ENCODE data around the gene P2RX3. TPM values are rescaled to one million over a fixed set of nuclear protein-coding genes. Genes with fewer than 3 reads are reported as not detected.

Gene P2RX3
- total RNA-seq, 1 donor from 2014 or later, result 0.48 TPM

GRCh38 chr11:57341250-57341808 is 3.2 kb downstream of the P2RX3 start:
- intact Hi-C loops (cut with DNase I), result loop anchor here (10.0 kb wide), 2 partner anchors 113 to 1173 kb away; no protein-coding TSS in a partner anchor
- no peak for DNase-seq (ENCODE audit: low spot score)

- no peak for DNase-seq (ENCODE audit: low spot score)
- intact Hi-C loops (cut with DNase I), result loop anchor here (10.0 kb wide), 2 partner anchors 112 to 1172 kb away; no protein-coding TSS in a partner anchor
Measured at GRCh38 chr11:57342702-57343101, 4.5 kb downstream of the P2RX3 start.

GRCh38 chr11:57343825-57344224 is 5.7 kb downstream of the P2RX3 start:
- intact Hi-C loops (cut with DNase I), result loop anchor here (10.0 kb wide), 2 partner anchors 111 to 1171 kb away; no protein-coding TSS in a partner anchor
- no peak for DNase-seq (ENCODE audit: low spot score)

- intact Hi-C loops (cut with DNase I), result loop anchor here (5.0 to 10.0 kb wide), 5 partner anchors 82 to 1170 kb away; partner anchors contain the start of genes SLC43A3 and YPEL4
Measured at GRCh38 chr11:57344826-57345225, 6.7 kb downstream of the P2RX3 start.

GRCh38 chr11:57345555-57346211 is 7.5 kb downstream of the P2RX3 start:
- no peak for DNase-seq (ENCODE audit: low spot score)
- intact Hi-C loops (cut with DNase I), result loop anchor here (2.0 to 10.0 kb wide), 6 partner anchors 82 to 1169 kb away; partner anchors contain the start of genes SLC43A3 and YPEL4

More at GRCh38 chr11:57344826-57345225, 6.7 kb downstream of the P2RX3 start:
- DNase-seq (ENCODE audit: low spot score), result no peak

GRCh38 chr11:57347336-57347735 is 9.2 kb downstream of the P2RX3 start:
- intact Hi-C loops (cut with DNase I), result loop anchor here (2.0 to 10.0 kb wide), 6 partner anchors 80 to 1167 kb away; partner anchors contain the start of genes SLC43A3 and YPEL4
- DNase-seq (ENCODE audit: low spot score), result no peak

GRCh38 chr11:57348052-57348451 is 9.9 kb downstream of the P2RX3 start:
- intact Hi-C loops (cut with DNase I), result loop anchor here (5.0 to 10.0 kb wide), 5 partner anchors 79 to 1167 kb away; partner anchors contain the start of genes SLC43A3 and YPEL4

GRCh38 chr11:57348636-57349313 is 10.6 kb downstream of the P2RX3 start:
- intact Hi-C loops (cut with DNase I), result loop anchor here (5.0 to 10.0 kb wide), 5 partner anchors 79 to 1166 kb away; partner anchors contain the start of genes SLC43A3 and YPEL4
- DNase-seq (ENCODE audit: low spot score), result no peak

More at GRCh38 chr11:57348052-57348451, 9.9 kb downstream of the P2RX3 start:
- DNase-seq (ENCODE audit: low spot score), result no peak

GRCh38 chr11:57349491-57350274 is 11.5 kb downstream of the P2RX3 start:
- DNase-seq (ENCODE audit: low spot score), result peak; percentile 90
- intact Hi-C loops (cut with DNase I), result loop anchor here (5.0 to 10.0 kb wide), 6 partner anchors 78 to 1165 kb away; partner anchors contain the start of genes SLC43A3 and YPEL4

- DNase-seq (ENCODE audit: low spot score), result no peak
- intact Hi-C loops (cut with DNase I), result loop anchor here (10.0 kb wide), 1 partner anchor 508 kb away; no protein-coding TSS in a partner anchor
Measured at GRCh38 chr11:57353036-57353435, 14.9 kb downstream of the P2RX3 start.

GRCh38 chr11:57353446-57353845 is 15.3 kb downstream of the P2RX3 start:
- intact Hi-C loops (cut with DNase I), result loop anchor here (10.0 kb wide), 1 partner anchor 509 kb away; no protein-coding TSS in a partner anchor
- DNase-seq (ENCODE audit: low spot score), result no peak

GRCh38 chr11:57353852-57354251 is 15.7 kb downstream of the P2RX3 start:
- no peak for DNase-seq (ENCODE audit: low spot score)
- intact Hi-C loops (cut with DNase I), result loop anchor here (10.0 kb wide), 1 partner anchor 509 kb away; no protein-coding TSS in a partner anchor

- DNase-seq (ENCODE audit: low spot score), result no peak
- intact Hi-C loops (cut with DNase I), result loop anchor here (10.0 kb wide), 1 partner anchor 510 kb away; no protein-coding TSS in a partner anchor
Measured at GRCh38 chr11:57354699-57355098, 16.5 kb downstream of the P2RX3 start.

- intact Hi-C loops (cut with DNase I), result loop anchor here (10.0 kb wide), 1 partner anchor 511 kb away; no protein-coding TSS in a partner anchor
- no peak for DNase-seq (ENCODE audit: low spot score)
Measured at GRCh38 chr11:57356268-57356667, 18.1 kb downstream of the P2RX3 start.

GRCh38 chr11:57357310-57357709 is 19.2 kb downstream of the P2RX3 start:
- intact Hi-C loops (cut with DNase I), result loop anchor here (10.0 kb wide), 1 partner anchor 513 kb away; no protein-coding TSS in a partner anchor
- no peak for DNase-seq (ENCODE audit: low spot score)

GRCh38 chr11:57357856-57358255 is 19.7 kb downstream of the P2RX3 start:
- DNase-seq (ENCODE audit: low spot score), result no peak

GRCh38 chr11:57358543-57358961 is 20.4 kb downstream of the P2RX3 start:
- intact Hi-C loops (cut with DNase I), result loop anchor here (10.0 kb wide), 1 partner anchor 514 kb away; no protein-coding TSS in a partner anchor
- DNase-seq (ENCODE audit: low spot score), result no peak

More at GRCh38 chr11:57357856-57358255, 19.7 kb downstream of the P2RX3 start:
- intact Hi-C loops (cut with DNase I), result loop anchor here (10.0 kb wide), 1 partner anchor 513 kb away; no protein-coding TSS in a partner anchor

- no peak for DNase-seq (ENCODE audit: low spot score)
- intact Hi-C loops (cut with DNase I), result loop anchor here (10.0 kb wide), 1 partner anchor 514 kb away; no protein-coding TSS in a partner anchor
Measured at GRCh38 chr11:57358991-57359390, 20.8 kb downstream of the P2RX3 start.
